Forelimb muscle (tissue), 1 donor: ENCODE measurements around the gene OR13C2. TPM values are rescaled to one million over a fixed set of nuclear protein-coding genes. Genes with fewer than 3 reads are reported as not detected.

Experiments used
- polyA plus RNA-seq: library from polyadenylated mRNA; unstranded; fragments of 120-200 nt; gene quantifications from one replicate; pipeline ENCODE4 v1.2.1, GENCODE V29; 2013; ENCODE audit not compliant: insufficient read length

Gene OR13C2
- polyA plus RNA-seq, 1 donor: not detected

Other genes starting within 250 kb of the OR13C2 start
- not detected for gene OR13F1, start 101.4 kb downstream of the OR13C2 start, polyA plus RNA-seq
- gene OR13C4, start 78.4 kb downstream of the OR13C2 start, polyA plus RNA-seq: not detected
- not detected for gene OR13C3, start 68.8 kb downstream of the OR13C2 start, polyA plus RNA-seq
- not detected for gene OR13C8, start 36.5 kb downstream of the OR13C2 start, polyA plus RNA-seq
- not detected for gene OR13C5, start 6.2 kb downstream of the OR13C2 start, polyA plus RNA-seq
- not detected for gene OR13C9, start 12.6 kb upstream of the OR13C2 start, polyA plus RNA-seq
- gene OR13D1, start 88.9 kb upstream of the OR13C2 start, polyA plus RNA-seq: not detected
- 54.8 TPM for gene NIPSNAP3A, start 142.1 kb upstream of the OR13C2 start, polyA plus RNA-seq
- 24.6 TPM for gene NIPSNAP3B, start 158.5 kb upstream of the OR13C2 start, polyA plus RNA-seq